Activated CD8-positive, alpha-beta T cell treated with anti-CD3 and anti-CD28 coated beads, Interleukin-2, amount 10 ng/mL, durations not matched to agents 7 days and 5 days (primary cell): ENCODE results near the gene CIZ1. TPM values are rescaled to one million over a fixed set of nuclear protein-coding genes. Genes with fewer than 3 reads are reported as not detected.
A peak's percentile ranks its signal among the peaks of the same experiment; 100 is the strongest.

Experiments
- ATAC-seq: fragments of 150-1000 bp; cut with Tn5 transposase; one replicate; pipeline ENCODE4 v1.10.0; 2021; ENCODE audit warnings: moderate library complexity
- CTCF ChIA-PET: fragments of 350-600 bp; sonication (Branson Sonifier 250); formaldehyde crosslinking; loops from one replicate; lab custom pipeline; 2021; ENCODE audit warnings: antibody characterized with exemption; lab: Charles Lee
- POLR2A ChIA-PET: fragments of 350-600 bp; sonication (Branson Sonifier 250); formaldehyde crosslinking; loops from one replicate; lab custom pipeline; 2021; ENCODE audit warnings: antibody characterized with exemption; lab: Charles Lee
- DNase-seq: peaks from one replicate; pipeline ENCODE4 v3.0.0-alpha.2; 2020
- H3K27ac Mint-ChIP-seq: one replicate; pipeline ENCODE4 v1.8.0; 2021; ENCODE audit warnings: mild to moderate bottlenecking, mixed read lengths
- H3K27me3 Mint-ChIP-seq: one replicate; pipeline ENCODE4 v1.8.0; 2021; ENCODE audit warnings: low read depth, mixed read lengths
- H3K36me3 Mint-ChIP-seq: one replicate; pipeline ENCODE4 v1.8.0; 2021; ENCODE audit warnings: low read depth, mixed read lengths
- H3K4me1 Mint-ChIP-seq: one replicate; pipeline ENCODE4 v1.8.0; 2021; ENCODE audit warnings: low read depth, mixed read lengths
- H3K4me3 Mint-ChIP-seq: one replicate; pipeline ENCODE4 v1.8.0; 2021; ENCODE audit warnings: mild to moderate bottlenecking, mixed read lengths
- H3K9me3 Mint-ChIP-seq: one replicate; pipeline ENCODE4 v1.8.0; 2022; ENCODE audit warnings: mixed read lengths; ENCODE audit not compliant: insufficient read depth
- total RNA-seq, 2 experiments: library from RNA; stranded (reverse); gene quantifications; one replicate each; pipeline ENCODE4 v1.2.3, GENCODE V29; 2021

Gene CIZ1
- total RNA-seq, 2 experiments from 2014 or later = 121 to 127 TPM

- ChIA-PET POLR2A (no interaction called here), CTCF (interaction anchor here (1.0 to 4.8 kb wide), 4 partner anchors 7 to 90 kb away, joined by 3 to 42 read pairs (median 4); no protein-coding TSS in a partner anchor)
- H3K27me3 Mint-ChIP-seq = no peaks in the 10 kb centered on the region
- H3K4me3 Mint-ChIP-seq = peak overlapping the region; percentile 45
- peak overlapping the region; percentile 26 for H3K27ac Mint-ChIP-seq
- H3K4me1 Mint-ChIP-seq = peaks cover 30% of the 10 kb centered on the region
- ATAC-seq (no peak), DNase-seq (peak; percentile 51)
- no peaks in the 10 kb centered on the region for H3K9me3 Mint-ChIP-seq
- H3K36me3 Mint-ChIP-seq = peaks cover 10% of the 10 kb centered on the region
Measured at GRCh38 chr9:128124873-128125579, 66.3 kb downstream of the CIZ1 start.

DNA sequence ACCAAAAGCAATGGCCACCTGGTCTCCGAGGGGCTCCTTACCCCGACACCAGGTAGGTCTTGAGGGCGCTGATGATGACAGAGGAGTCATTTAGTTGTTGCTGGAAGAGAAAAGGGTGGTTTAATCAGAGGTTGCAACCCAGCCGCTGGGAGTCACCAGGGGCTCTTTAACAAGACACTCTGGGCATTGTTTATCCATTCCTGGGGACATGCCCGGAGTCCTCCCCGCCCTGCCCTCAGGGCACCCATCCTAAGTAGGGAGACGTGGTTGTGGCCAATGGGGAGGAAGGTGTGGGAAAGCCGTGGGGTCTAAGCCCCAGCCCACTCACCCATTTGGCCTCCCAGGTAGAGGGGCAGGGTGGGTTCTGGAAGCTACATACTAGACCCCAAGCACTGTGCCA is 66.9 kb downstream of the CIZ1 start:
- H3K4me3 Mint-ChIP-seq = no peak overlapping the region
- H3K4me1 Mint-ChIP-seq = peaks cover 25% of the 10 kb centered on the region
- DNase-seq (no peak), ATAC-seq (no peak)
- CTCF ChIA-PET = interaction anchor here (1.0 to 1.3 kb wide), 3 partner anchors 18 to 90 kb away, joined by 3 to 4 read pairs (median 3); no protein-coding TSS in a partner anchor
- H3K27me3 Mint-ChIP-seq = no peaks in the 10 kb centered on the region
- H3K36me3 Mint-ChIP-seq = peaks cover 10% of the 10 kb centered on the region
- peak overlapping the region; percentile 26 for H3K27ac Mint-ChIP-seq
- no peaks in the 10 kb centered on the region for H3K9me3 Mint-ChIP-seq
- POLR2A ChIA-PET = no interaction called here

DNA sequence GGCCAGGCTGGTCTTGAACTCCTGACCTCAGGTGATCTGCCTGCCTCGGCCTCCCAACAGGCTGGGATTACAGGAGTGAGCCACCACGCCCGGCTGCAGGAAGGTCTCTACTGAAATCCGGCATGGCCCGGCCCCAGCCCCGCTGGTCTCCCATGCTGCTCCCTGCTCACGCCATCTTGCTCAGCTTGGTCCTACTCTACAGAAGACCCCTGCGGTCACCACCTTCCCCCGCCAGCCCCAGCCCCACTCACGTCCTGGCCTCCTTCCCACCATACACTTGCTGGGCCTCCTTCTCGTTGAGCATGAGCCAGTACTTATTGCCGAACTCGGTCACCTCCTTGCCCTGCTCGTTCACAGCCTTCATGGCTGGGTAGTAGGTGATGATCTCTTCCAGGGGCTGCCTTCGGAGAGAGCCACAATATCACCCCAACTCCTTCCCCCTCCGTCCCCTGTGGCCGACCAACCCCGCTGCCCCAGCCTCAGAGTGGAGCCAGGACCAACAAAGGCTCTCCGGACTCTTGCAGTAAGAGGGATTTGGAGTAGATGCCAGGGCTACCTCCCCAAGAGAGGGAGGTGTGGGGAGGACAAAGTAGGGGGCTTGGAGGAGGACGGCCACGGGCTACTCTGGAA is 67.8 kb downstream of the CIZ1 start:
- no peak for ATAC-seq
- peaks cover 10% of the 10 kb centered on the region for H3K36me3 Mint-ChIP-seq
- H3K27me3 Mint-ChIP-seq = no peaks in the 10 kb centered on the region
- ChIA-PET POLR2A (no interaction called here), CTCF (interaction anchor here (1.3 kb wide), 1 partner anchor 39 kb away, joined by 3 read pairs; no protein-coding TSS in a partner anchor)
- H3K27ac Mint-ChIP-seq = no peak overlapping the region
- H3K9me3 Mint-ChIP-seq = no peaks in the 10 kb centered on the region
- H3K4me3 Mint-ChIP-seq = no peak overlapping the region
- no peak for DNase-seq
- peaks cover 19% of the 10 kb centered on the region for H3K4me1 Mint-ChIP-seq

DNA sequence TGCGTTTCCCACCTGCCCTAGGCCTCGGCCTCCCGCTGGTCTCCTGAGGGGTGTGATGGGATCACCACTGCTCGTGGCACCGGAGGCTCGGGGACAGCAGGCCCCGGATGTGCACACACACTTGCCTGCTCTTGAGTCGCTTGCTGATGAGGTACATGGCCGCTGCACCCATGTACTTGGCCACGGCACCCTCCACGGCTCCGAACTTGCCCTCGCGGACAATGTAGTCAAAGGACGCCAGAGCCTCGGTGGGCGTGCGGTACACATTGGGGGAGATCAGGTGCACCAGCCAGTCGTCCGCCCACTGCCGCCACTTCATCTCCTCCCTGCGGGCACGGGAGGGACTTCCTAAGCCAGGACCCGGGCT is 68.6 kb downstream of the CIZ1 start:
- Mint-ChIP-seq H3K4me3 (no peak overlapping the region), H3K27me3 (no peaks in the 10 kb centered on the region), H3K4me1 (peaks cover 24% of the 10 kb centered on the region), H3K27ac (no peak overlapping the region), H3K9me3 (no peaks in the 10 kb centered on the region), H3K36me3 (peaks cover 10% of the 10 kb centered on the region)
- ChIA-PET POLR2A (no interaction called here), CTCF (no interaction called here)
- ATAC-seq (no peak), DNase-seq (no peak)

- ChIA-PET POLR2A (no interaction called here), CTCF (no interaction called here)
- Mint-ChIP-seq H3K27me3 (no peaks in the 10 kb centered on the region), H3K36me3 (peaks cover 10% of the 10 kb centered on the region), H3K4me3 (no peak overlapping the region), H3K4me1 (peaks cover 28% of the 10 kb centered on the region), H3K27ac (no peak overlapping the region), H3K9me3 (no peaks in the 10 kb centered on the region)
- ATAC-seq (no peak), DNase-seq (no peak)
Measured at GRCh38 chr9:128121924-128122808, 69.2 kb downstream of the CIZ1 start.

- ATAC-seq = no peak
- Mint-ChIP-seq H3K4me1 (peaks cover 28% of the 10 kb centered on the region), H3K36me3 (peaks cover 10% of the 10 kb centered on the region), H3K4me3 (no peak overlapping the region), H3K27me3 (no peaks in the 10 kb centered on the region), H3K27ac (no peak overlapping the region), H3K9me3 (no peaks in the 10 kb centered on the region)
- ChIA-PET POLR2A (no interaction called here), CTCF (no interaction called here)
- DNase-seq = no peak
Measured at GRCh38 chr9:128121466-128121810, 69.9 kb downstream of the CIZ1 start.

DNA sequence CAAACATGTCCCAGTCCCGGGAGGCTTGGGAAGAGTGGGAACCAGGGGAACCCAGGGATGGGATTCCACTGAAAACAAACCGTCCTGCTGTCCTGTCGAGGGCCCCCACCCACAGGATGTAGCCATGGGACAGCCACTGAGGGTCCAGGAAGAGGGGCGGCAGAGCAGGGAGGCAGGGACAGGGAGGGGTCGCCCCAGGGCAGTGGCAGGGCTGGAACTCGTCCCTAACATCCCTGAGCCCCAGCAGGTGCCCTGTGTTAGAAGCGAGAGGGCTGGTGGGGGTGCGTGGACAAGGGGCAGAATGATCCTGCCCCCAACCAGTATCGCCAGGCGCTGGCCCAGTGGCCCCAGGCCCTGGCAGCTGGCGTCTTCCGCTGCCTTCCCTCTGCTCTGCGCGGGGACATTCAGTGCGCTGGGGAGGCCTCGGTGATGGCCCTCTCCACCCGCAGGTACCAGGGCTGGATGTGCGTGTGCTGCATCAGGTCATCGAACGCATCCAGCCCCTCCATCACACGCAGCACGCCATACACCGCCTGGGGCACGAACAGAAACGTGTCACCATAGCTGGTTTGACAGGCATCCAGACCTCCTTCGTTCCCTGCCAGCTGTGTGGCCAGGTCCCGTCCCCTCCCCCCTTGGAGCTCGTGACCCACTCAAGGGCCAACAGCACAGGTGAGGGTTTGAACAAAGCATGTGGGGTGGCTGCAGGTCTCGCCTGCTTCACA is 70.5 kb downstream of the CIZ1 start:
- peaks cover 22% of the 10 kb centered on the region for H3K4me1 Mint-ChIP-seq
- DNase-seq = no peak
- no peak for ATAC-seq
- no peak overlapping the region for H3K27ac Mint-ChIP-seq
- peaks cover 8% of the 10 kb centered on the region for H3K36me3 Mint-ChIP-seq
- CTCF ChIA-PET = interaction anchor here (1.0 kb wide), 1 partner anchor 8 kb away, joined by 3 read pairs; no protein-coding TSS in a partner anchor
- no peaks in the 10 kb centered on the region for H3K9me3 Mint-ChIP-seq
- no peaks in the 10 kb centered on the region for H3K27me3 Mint-ChIP-seq
- POLR2A ChIA-PET = no interaction called here
- no peak overlapping the region for H3K4me3 Mint-ChIP-seq

DNA sequence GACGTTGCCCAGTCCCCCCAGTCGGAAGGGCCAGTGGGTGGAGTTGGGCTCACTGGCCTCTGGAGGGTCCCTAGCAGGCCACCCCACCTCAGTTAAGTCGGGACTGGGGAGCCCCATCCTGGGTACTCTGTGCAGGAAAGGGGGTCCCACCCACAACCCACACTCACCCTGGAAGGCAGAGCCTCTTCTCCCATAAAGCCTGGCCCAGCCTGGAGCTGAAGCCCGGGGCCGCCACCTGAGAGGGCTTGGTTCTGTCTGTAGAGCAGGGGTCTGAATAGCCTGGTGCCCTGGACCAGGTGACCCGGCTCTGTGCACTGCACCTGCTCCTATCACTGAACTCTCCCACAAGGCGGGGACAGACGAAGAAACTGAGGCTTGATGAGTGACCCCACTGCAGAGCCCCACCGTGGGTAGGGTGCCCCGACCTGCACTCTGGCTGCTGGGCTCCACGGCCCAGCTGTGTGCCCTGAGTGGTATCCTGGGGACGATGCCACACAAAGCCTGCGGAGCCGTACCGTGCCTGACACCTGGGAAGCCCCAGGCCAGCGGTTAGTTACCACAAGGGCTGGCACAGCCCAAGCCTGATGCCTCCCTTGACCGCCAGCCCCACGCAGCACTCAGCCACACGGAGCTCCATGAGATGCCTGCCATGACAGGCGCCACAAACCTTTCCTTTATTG is 71.2 kb downstream of the CIZ1 start:
- H3K27ac Mint-ChIP-seq = no peak overlapping the region
- CTCF ChIA-PET = interaction anchor here (1.0 kb wide), 1 partner anchor 8 kb away, joined by 3 read pairs; no protein-coding TSS in a partner anchor
- H3K36me3 Mint-ChIP-seq = peaks cover 8% of the 10 kb centered on the region
- ATAC-seq (no peak), DNase-seq (no peak)
- POLR2A ChIA-PET = no interaction called here
- no peaks in the 10 kb centered on the region for H3K9me3 Mint-ChIP-seq
- H3K4me1 Mint-ChIP-seq = peaks cover 15% of the 10 kb centered on the region
- no peaks in the 10 kb centered on the region for H3K27me3 Mint-ChIP-seq
- H3K4me3 Mint-ChIP-seq = no peak overlapping the region

DNA sequence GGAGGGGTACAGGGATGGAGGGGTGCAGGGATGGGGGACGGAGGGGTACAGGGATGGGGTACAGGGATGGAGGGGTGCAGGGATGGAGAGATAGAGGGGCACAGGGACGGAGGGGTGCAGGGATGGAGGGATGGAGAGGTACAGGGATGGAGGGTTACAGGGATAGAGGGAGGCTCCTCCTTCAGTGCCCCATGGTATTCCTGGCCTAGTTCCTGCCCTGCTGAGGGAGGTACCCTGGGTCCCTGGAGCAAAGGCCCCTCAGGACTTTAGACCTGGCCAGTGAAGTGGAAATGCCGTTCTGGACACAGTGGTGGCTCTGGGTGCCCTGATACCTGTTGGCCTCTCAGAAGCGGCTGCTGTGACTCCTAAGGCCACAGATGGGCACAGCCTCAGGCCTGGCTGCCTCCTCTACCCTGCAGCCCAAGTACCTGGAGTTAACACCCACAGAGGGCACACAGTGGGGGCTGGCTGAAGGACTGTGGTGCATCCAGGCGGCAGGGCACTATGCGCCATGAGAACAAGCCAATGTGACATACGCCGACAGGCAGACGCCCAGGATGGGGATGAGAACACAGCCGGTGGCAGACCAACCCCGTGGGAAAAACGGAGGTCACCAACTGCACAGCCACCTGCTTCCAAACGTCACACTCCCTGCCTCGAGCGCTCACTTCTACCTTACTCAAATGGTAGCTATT is 72.3 kb downstream of the CIZ1 start:
- no peak overlapping the region for H3K27ac Mint-ChIP-seq
- CTCF ChIA-PET = no interaction called here
- DNase-seq = no peak

DNA sequence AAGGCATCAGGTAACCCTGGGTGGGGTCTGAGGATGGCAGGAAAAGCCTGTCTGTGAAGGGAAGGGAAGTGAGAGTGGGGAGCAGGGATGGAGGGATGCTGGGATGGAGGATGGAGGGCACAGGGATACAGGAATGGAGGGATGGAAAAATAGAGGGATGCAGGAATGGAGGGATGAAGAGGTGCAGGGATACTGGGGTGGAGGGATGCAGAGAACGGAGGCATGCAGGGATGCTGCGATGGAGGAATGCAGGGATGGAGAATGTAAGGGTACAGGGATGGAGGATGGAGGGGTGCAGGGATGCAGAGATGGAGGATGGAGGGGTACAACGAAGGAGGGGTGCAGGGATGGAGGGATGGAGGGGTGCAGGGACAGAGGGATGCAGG is 72.9 kb downstream of the CIZ1 start:
- no peaks in the 10 kb centered on the region for H3K9me3 Mint-ChIP-seq
- ChIA-PET CTCF (interaction anchor here (1.0 to 2.8 kb wide), 25 partner anchors 9 to 236 kb away, joined by 3 to 42 read pairs (median 6); partner anchors contain the start of genes NAIF1, PTGES2, SLC25A25 and ST6GALNAC4), POLR2A (interaction anchor here (0.7 kb wide), 1 partner anchor 148 kb away, joined by 3 read pairs; no protein-coding TSS in a partner anchor)
- no peaks in the 10 kb centered on the region for H3K27me3 Mint-ChIP-seq
- peaks cover 6% of the 10 kb centered on the region for H3K36me3 Mint-ChIP-seq
- H3K27ac Mint-ChIP-seq = peak overlapping the region; percentile 49
- H3K4me3 Mint-ChIP-seq = no peak overlapping the region
- ATAC-seq (no peak), DNase-seq (no peak)
- H3K4me1 Mint-ChIP-seq = peaks cover 10% of the 10 kb centered on the region

More for the DNA sequence above, 72.3 kb downstream of the CIZ1 start:
- no peaks in the 10 kb centered on the region for H3K27me3 Mint-ChIP-seq
- no peak overlapping the region for H3K4me3 Mint-ChIP-seq
- H3K36me3 Mint-ChIP-seq = peaks cover 8% of the 10 kb centered on the region
- no peak for ATAC-seq
- H3K9me3 Mint-ChIP-seq = no peaks in the 10 kb centered on the region
- H3K4me1 Mint-ChIP-seq = peaks cover 10% of the 10 kb centered on the region
- POLR2A ChIA-PET = no interaction called here
